ENCODE data around the gene TMEM53.

Gene TMEM53

DNA sequence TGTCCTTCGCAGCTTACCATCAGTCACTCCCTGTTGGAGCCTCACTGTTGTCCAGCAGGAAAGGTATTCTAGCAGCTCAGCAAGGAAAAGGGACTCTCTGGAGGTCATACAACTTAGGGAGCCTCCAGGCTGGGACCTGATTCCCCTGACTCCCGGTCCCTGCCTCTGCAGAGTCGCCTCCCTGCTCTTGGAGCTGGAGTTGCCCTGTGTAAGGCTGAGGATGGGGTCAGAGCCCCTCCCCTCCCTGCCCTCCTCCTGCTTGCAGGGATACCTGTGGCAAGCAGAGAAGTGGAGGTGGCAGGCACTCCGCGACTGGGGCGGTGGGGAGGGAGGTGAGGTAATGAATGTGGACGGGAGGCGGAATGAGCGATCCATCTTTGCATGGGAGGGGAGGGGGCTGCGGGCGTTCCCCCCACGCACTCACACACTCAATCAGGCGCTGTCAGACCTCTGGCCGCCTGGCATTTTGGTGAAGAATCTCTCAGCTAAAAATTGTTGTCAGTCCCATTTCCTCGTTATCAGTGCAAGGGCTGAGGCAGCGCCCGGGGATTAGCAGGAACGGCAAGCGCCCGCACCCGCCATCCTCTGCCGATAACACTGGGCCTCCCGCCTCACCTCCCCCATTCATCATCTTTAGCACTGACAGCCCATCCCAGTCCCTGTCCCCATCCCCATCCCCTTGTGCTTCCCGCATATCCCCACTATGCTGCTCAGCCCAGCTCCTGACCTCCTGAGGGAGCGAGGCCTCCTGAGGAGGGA, 64.3 kb downstream of the TMEM53 start:
- no peak for FAIRE-seq
- no peak for DNase-seq (ENCODE audit: insufficient read length, low spot score)

DNA sequence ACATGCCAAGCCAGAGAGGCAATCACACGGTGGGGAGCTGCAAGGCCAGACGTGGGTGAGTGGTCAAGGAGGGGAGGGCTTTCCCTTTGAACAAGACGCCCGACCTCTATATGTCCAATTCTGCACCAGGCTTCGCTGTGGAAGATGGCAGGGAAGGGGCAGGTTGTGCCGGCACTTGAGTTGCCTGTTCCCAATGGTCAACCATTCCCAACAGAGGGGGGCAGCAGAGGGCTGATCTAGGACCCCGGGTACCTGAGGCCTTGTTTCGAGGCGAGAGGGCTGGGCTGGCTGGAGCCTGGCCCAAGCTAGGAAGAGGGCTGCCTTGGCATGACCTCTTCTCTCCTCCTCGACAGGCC, 64.9 kb downstream of the TMEM53 start:
- DNase-seq (ENCODE audit: insufficient read length, low spot score), result no peak
- FAIRE-seq, result no peak

DNA sequence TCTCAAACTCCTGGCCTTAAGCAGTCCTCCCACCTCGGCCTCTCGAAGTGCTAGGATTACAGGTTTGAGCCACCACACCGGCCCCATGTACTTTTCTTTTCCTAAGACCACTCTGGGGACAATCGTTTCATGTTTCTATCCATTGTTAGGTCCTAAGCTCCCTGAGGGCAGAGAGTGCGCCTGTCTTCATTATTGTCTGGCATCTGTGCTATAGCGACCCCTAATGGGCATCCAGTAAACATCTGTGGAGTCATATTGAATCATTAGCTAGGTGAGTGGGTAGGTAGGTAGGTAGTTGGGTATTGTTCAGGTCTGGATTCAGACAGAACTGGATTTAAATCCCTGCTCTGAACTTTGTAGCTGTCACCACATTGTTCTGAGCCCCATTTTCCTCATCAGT, 66.1 kb downstream of the TMEM53 start:
- DNase-seq (ENCODE audit: insufficient read length, low spot score) (no peak), FAIRE-seq (no peak)

DNA sequence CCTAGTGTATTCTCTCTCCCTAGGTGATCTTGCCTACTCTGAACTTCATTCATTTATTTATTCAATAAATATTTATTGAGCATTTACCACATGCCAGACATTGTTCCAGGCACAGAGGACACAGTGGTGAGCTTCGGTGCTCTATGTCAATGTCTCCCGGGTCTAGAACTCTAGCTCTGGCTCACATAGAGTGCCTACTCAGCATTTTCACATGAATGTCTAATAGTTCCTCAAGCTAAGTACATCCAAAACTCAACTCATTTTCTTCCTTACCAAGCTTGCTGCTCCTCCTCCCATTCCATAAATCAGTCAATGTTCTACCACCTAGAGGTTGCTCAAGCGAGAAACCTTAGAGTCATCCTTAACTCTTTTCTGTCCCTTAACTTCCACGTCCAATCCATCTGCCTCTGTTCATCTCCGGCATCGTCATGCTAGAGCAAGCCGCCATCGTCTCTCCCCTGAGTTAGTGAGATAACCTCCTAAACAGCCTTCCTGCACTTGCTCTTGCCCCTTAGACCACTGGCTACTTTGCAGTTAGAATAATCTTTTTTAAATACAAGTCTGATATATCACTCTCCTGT, 67.5 kb downstream of the TMEM53 start:
- no peak for DNase-seq (ENCODE audit: insufficient read length, low spot score)
- no peak for FAIRE-seq

DNA sequence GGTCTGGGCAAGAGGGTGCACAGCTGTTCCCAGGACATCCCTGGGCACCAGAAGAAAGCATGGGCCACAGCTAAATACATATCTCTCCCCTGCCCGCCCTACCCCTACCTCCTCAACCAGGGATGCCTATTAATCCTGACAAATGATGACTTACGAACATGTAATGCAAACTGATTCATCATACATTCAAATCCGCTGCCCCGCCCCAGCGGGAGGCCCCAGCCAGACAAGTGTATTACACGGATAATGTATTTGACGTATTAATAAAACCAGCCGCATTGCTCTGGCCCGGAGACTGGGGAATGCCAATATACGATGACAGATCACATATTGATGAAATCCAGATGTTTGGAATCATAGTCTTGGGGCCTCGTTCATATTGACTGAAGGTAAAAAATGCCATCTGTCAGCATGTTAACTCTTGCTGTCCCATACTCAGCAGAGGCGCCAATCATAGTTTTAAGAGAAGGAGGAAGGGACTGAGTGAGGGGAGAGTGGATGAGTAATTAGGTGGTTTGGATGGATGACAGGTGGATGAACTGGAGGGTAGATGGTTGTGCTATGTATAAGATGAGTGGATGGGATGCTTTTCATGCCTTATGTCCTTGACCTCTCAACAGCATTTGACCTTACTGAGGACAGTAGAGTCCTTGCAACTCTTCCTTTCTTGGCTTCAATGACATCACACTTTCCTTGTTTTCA, 68.2 kb downstream of the TMEM53 start:
- no peak for FAIRE-seq
- DNase-seq (ENCODE audit: insufficient read length, low spot score), result no peak

DNA sequence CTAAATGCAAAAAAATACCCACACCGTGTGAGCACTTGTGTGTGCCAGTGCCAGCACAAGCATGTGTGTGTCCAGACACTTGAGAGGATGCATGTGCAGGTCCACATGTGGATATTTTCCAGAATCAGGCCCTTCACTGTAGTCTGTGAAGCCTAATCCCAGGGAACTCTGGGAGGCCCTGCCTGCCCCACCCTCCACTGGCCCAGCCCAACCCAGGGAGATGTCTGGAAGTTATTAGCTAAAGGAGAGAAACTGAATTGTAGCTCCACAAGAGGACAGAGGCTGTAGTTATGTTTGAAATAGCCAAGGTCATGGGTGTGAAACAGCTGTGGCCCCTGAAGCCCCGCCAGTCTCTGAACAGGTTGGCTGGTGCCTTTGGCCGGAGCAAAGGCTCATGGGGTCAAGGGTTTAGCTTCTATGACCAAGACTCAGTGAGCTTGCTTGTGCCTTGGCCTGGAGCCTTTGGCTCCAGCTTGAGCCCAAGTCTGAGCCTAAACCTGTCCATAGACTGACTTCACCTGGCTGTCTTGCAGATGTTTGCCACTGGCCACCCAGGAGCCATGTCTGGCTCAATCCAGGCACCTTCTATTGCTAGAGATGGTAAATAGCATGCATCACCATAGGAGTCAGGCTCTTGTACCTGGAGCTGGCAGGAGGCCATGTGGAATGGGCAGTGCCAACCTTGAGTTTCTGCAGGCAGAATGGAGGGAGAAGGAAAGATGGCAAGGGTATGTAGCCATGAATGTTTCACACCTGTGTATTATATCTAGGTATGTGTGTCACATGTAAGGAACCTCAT, 69.9 kb downstream of the TMEM53 start:
- no peak for FAIRE-seq
- no peak for DNase-seq (ENCODE audit: insufficient read length, low spot score)

DNA sequence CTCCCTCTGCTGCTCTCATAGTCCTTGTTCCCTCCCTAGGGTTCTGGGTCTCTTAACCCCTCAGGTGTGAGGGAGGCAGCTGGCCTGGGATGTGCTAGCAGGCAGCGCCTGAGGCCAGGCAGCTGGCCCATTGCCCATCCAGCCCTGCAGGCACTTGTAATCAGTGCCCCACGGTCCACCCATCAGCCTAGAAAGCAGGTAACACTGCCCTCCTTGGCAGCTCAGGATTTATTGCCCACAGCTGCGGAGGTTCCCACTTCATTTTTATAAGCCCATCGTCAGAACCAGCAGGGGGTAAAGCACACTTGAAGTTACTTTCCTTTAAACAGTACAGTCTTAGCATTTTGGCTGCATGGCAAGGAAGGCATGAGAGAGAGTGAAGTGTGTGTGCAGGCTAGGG, 70.6 kb downstream of the TMEM53 start:
- FAIRE-seq (no peak), DNase-seq (ENCODE audit: insufficient read length, low spot score) (no peak)

Data from GM19239 (cell line).